Activated T-cell treated with anti-CD3 and anti-CD28 coated beads, Interleukin-2, amount 50 U/mL, for 4 hours (primary cell): ENCODE results near the gene CDC27. TPM values are rescaled to one million over a fixed set of nuclear protein-coding genes. Genes with fewer than 3 reads are reported as not detected.
"Not testable (repeated sequence)": the region's sequence is repeated elsewhere in the genome, so short reads cannot be mapped to it uniquely, and the experiment has no call there.

Experiments used
- ATAC-seq, 2 donors: fragments of 200-7000 bp; cut with Tn5 transposase; one replicate each; pipeline ENCODE4 v1.10.0; 2021
- DNase-seq: peaks from one replicate; pipeline ENCODE4 v3.0.0-alpha.2; 2020
- H3K27me3 Mint-ChIP-seq: one replicate; pipeline ENCODE4 v1.8.0; 2021; ENCODE audit warnings: low read depth, mixed read lengths
- H3K36me3 Mint-ChIP-seq: one replicate; pipeline ENCODE4 v1.8.0; 2022; ENCODE audit warnings: mixed read lengths; ENCODE audit not compliant: insufficient read depth
- H3K4me1 Mint-ChIP-seq: one replicate; pipeline ENCODE4 v1.8.0; 2021; ENCODE audit warnings: low read depth, mixed read lengths
- H3K4me3 Mint-ChIP-seq: one replicate; pipeline ENCODE4 v1.8.0; 2021; ENCODE audit warnings: mild to moderate bottlenecking, moderate library complexity, mixed read lengths
- H3K9me3 Mint-ChIP-seq: one replicate; pipeline ENCODE4 v1.8.0; 2021; ENCODE audit warnings: mixed read lengths
- total RNA-seq, 3 donors: library from RNA; stranded (reverse); gene quantifications; one replicate each; pipeline ENCODE4 v1.2.1, GENCODE V29; 2021

The CDC27 gene
- total RNA-seq, 3 donors from 2014 or later = 61.1 to 74.9 (median 66.0) TPM

DNA sequence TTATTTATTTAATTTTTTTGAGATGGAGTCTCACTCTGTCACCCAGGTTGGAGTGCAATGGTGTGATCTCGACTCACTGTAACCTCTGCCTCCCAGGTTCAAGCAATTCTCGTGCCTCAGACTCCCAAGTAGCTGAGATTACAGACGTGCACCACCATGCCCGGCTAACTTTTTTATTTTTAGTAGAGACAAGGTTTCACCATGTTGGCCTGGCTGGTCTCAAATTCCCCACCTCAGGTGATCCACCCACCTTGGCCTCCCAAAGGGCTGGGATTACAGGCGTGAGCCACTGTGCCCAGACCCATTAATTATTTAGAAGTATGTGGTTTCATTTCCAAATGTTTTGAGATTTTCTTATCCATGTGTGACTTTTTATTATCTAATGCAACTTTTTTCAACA lies 22.2 kb downstream of the CDC27 start:
- not testable (repeated sequence) for DNase-seq, H3K9me3 Mint-ChIP-seq, H3K4me3 Mint-ChIP-seq, ATAC-seq, H3K27me3 Mint-ChIP-seq
- Mint-ChIP-seq H3K4me1 (peaks cover 20% of the 10 kb centered on the region), H3K36me3 (peaks cover 30% of the 10 kb centered on the region)

DNA sequence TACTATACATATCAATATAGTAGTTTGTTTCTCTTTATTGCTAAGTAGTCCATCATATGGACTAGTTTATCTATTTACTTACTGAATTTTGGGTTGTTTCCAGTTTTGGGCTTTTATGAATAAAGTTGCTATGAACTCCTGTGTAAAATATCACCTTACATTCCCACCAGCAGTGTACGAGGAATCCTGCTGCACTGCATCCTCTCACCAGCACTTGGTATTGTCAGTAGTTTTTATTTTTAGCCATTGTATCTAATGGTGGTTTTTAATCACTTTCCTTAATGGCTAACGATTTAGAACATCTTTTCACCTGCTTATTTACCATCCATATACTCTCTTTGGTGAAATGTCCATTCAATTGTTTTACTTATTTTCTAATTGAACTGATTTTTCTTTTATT lies 24.0 kb downstream of the CDC27 start:
- H3K4me1 Mint-ChIP-seq = peaks cover 17% of the 10 kb centered on the region

DNA sequence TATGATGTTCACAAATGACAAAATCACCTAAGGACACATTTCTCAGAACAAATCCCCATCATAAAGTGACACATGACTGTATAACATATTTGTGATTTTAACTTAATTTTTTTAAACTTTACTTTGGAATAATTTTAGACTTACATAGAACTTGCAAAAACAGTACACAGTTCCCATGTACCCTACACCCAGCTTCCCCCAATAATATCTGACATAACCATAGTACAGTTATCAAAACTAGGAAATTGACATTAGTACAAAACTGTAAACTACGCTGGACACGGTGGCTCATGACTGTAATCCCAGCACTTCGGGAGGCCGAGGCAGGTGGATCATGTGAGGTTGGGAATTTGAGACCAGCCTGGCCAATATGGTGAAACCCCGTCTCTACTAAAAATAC lies 24.8 kb downstream of the CDC27 start:
- no peak overlapping the region for H3K4me3 Mint-ChIP-seq
- H3K9me3 Mint-ChIP-seq = no peaks in the 10 kb centered on the region
- DNase-seq (no peak), ATAC-seq (no peak)
- no peaks in the 10 kb centered on the region for H3K27me3 Mint-ChIP-seq
- peaks cover 19% of the 10 kb centered on the region for H3K36me3 Mint-ChIP-seq
- peaks cover 17% of the 10 kb centered on the region for H3K4me1 Mint-ChIP-seq

More for the DNA sequence above, 24.0 kb downstream of the CDC27 start:
- no peaks in the 10 kb centered on the region for H3K9me3 Mint-ChIP-seq
- ATAC-seq = no peak
- DNase-seq = no peak
- no peaks in the 10 kb centered on the region for H3K27me3 Mint-ChIP-seq
- peaks cover 26% of the 10 kb centered on the region for H3K36me3 Mint-ChIP-seq
- H3K4me3 Mint-ChIP-seq = no peak overlapping the region

DNA sequence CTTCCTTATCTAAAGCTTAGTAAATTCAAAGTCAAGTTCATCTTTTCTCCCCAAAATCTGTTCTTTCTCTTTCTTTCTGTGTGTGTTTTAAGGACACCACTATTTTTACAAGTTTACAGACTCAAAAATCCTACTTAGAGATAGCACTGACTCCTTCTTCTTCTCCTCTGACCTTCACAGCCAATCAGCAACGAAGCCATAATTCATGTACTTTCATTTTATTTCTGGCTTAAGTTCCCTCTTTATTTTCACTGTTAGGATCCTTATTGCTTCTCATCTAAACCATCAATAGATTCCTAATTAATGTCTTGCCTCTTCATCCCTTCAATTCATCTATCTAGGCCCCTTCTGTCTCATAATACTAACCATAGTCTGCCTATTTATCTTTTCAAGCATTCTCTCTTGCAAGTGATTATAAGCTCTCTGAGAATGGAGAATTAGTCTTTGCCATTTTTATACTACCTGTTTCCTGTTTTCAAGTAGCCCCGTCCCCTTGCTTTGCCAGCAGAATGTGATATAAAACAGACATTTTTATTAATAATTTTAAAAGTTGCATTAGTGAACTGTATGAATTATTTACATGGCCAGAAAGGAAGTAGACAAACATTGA lies 27.0 kb downstream of the CDC27 start:
- Mint-ChIP-seq H3K27me3 (no peaks in the 10 kb centered on the region), H3K4me1 (peaks cover 17% of the 10 kb centered on the region), H3K36me3 (peaks cover 10% of the 10 kb centered on the region), H3K4me3 (peak overlapping the region; percentile 5), H3K9me3 (no peaks in the 10 kb centered on the region)
- no peak for DNase-seq
- no peak for ATAC-seq

DNA sequence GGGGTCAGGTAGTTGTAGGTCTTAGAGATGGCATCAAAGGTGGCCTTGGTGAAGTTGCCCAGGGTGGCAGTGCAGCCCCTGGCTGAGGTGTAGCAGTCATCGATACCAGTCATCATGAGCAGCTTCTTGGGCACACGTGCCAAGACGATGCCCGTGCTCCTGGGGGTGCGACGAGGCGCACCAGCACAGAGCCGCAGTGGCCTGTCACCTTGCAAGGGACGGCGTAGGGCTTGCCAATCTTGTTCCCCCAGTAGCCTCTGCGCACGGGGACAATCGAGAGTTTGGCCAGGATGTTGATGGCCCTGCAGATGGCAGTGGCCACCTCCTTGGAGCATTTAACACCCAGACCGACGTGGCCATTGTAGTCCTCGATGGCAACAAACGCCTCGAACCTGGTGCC lies 29.8 kb downstream of the CDC27 start:
- ATAC-seq (no peak), DNase-seq (no peak)
- no peaks in the 10 kb centered on the region for H3K27me3 Mint-ChIP-seq
- peaks cover 19% of the 10 kb centered on the region for H3K36me3 Mint-ChIP-seq
- H3K9me3 Mint-ChIP-seq = no peaks in the 10 kb centered on the region
- H3K4me1 Mint-ChIP-seq = peaks cover 14% of the 10 kb centered on the region
- no peak overlapping the region for H3K4me3 Mint-ChIP-seq

DNA sequence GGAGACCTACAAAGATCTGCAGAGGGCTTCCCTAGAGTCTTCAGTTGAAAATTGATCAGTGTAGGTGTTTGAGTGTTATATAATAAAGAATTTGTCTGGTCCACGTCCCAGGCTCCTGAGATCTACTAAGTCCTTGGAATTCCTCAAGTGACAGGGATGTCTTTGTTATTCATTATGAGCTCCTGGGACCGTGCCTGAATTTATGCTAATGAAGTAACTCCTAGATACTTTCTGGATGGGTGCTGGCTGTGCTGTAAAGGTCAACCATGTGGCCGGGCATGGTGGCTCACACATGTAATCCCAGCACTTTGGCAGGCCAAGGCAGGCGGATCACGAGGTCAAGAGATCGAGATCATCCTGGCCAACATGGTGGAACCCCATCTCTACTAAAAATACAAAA lies 43.7 kb downstream of the CDC27 start:
- ATAC-seq (no peak), DNase-seq (no peak)
- Mint-ChIP-seq H3K4me3 (no peak overlapping the region), H3K4me1 (no peaks in the 10 kb centered on the region), H3K36me3 (peaks cover 30% of the 10 kb centered on the region), H3K27me3 (no peaks in the 10 kb centered on the region), H3K9me3 (no peaks in the 10 kb centered on the region)

DNA sequence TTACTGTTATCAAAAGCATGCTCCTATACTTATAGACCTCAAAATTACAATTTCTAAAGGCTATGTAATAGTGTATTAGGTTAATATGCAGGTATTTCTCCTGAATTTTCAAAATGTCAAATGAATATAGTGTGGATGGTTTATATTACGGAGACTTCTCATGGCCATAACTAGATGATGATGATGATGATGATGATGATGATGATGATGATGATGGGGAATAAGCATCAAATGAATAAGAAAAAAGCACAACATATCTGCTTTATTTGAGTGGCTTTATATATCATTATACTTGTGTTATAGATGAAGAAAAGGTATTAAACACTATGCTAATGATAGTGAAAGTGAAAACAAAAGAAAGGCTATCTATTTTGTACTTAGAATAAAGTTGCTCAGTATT lies 53.9 kb downstream of the CDC27 start:
- H3K4me3 Mint-ChIP-seq = no peak overlapping the region
- no peaks in the 10 kb centered on the region for H3K9me3 Mint-ChIP-seq
- no peaks in the 10 kb centered on the region for H3K4me1 Mint-ChIP-seq
- ATAC-seq = no peak
- peaks cover 33% of the 10 kb centered on the region for H3K36me3 Mint-ChIP-seq
- H3K27me3 Mint-ChIP-seq = no peaks in the 10 kb centered on the region
- DNase-seq = no peak

DNA sequence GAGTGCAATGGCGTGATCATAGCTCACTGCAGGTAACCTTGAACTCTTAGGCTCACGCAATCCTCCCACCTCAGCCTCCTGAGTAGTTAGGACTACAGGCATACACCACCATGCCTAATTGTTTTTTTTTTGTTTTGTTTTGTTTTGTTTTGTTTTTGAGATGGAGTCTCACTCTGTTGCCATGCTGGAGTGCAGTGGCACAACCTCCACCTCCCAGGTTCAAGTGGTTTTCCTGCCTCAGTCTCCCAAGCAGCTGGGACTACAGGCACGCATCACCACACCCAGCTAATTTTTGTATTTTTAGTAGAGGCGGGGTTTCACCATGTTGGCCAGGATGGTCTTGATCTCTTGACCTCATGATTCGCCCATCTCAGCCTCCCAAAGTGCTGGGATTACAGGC lies 54.7 kb downstream of the CDC27 start:
- H3K4me3 Mint-ChIP-seq, DNase-seq, H3K4me1 Mint-ChIP-seq, ATAC-seq, H3K27me3 Mint-ChIP-seq, H3K9me3 Mint-ChIP-seq: not testable (repeated sequence)
- peaks cover 30% of the 10 kb centered on the region for H3K36me3 Mint-ChIP-seq

DNA sequence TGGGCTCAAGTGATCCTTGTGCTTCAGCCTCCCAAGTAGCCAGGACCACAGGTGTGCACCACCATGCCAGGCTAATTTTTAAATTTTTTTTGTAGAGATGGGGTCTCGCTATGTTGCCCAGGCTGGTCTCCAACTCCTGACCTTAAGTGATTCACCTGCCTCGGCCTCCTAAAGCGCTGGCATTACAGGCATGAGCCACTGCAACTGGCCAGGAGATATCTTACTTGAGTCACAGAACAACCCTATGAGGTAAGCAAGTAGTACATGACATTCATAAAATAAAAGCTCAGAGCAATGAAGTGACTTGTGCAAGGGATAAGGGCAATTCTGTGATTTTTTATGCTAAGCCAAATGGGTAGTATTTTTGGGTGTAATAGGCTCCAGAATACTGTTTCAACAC lies 57.3 kb downstream of the CDC27 start:
- peaks cover 13% of the 10 kb centered on the region for H3K36me3 Mint-ChIP-seq
- no peak for ATAC-seq
- H3K9me3 Mint-ChIP-seq = no peaks in the 10 kb centered on the region
- H3K4me1 Mint-ChIP-seq = no peaks in the 10 kb centered on the region
- no peak overlapping the region for H3K4me3 Mint-ChIP-seq
- DNase-seq = no peak
- no peaks in the 10 kb centered on the region for H3K27me3 Mint-ChIP-seq

DNA sequence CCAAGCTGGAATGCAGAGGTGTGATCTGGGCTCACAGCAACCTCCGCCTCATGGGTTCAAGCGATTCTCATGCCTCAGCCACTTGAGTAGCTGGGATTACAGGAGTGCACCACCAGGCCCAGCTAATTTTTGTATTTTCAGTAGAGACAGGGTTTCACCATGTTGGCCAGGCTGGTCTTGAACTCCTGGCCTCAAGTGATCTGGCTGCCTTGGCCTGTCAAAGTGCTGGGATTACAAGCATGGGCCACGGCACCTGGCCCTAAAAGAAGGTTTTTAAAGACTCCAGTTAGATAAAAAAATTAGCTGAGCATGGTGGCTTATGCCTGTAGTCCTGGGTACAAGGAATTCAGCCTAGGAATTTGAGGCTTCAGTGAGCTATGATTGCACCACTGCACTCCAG lies 62.3 kb downstream of the CDC27 start:
- not testable (repeated sequence) for H3K27me3 Mint-ChIP-seq, H3K9me3 Mint-ChIP-seq
- peaks cover 11% of the 10 kb centered on the region for H3K36me3 Mint-ChIP-seq

DNA sequence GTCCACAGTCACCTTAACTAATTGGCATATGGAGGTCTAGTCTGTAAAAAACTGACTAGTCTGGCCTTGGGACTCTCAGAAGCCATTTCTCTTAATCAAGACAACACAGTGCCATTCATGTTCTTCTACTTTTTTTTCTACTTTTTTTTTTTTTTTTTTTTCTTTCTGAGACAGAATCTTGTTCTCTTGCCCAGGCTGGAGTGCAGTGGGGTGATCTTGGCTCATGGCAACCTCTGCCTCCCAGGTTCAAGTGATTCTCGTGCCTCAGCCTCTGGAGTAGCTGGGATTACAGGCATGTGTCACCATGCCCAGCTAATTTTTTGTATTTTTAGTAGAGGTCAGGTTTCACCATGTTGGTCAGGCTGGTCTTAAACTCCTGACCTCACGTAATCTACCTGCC lies 65.8 kb downstream of the CDC27 start:
- not testable (repeated sequence) for DNase-seq, H3K4me1 Mint-ChIP-seq, H3K9me3 Mint-ChIP-seq, H3K27me3 Mint-ChIP-seq, H3K4me3 Mint-ChIP-seq, ATAC-seq
- H3K36me3 Mint-ChIP-seq = peaks cover 14% of the 10 kb centered on the region

More for the DNA sequence above, 62.3 kb downstream of the CDC27 start:
- not testable (repeated sequence) for DNase-seq, H3K4me3 Mint-ChIP-seq, H3K4me1 Mint-ChIP-seq, ATAC-seq

DNA sequence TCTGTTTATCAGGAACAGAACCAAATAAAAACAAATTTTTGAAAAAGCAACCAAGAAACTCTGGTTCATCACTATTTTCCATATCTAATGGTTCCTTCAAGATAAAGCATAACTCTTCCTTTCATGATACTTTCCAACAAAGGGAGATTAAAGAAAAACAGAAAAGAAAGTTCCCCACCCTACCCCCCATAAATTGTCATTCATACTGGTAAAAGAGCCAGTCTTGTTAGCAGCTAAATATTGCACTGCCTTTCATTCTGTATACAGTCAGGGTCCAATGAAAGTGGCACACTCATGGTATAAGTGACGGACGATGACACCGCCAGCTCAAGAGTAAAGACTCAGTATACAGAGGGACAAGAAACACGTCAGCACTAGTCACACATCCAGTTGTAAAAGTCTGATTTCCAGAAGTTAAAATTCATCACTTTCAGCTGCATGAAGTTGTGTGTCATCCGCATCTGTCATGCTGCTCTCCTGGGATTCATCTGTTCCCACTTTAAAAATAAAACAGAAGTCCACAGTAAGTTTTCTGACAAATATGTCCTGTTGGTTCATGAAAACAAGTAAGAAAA lies 68.5 kb downstream of the CDC27 start:
- ATAC-seq (no peak), DNase-seq (no peak)
- no peak overlapping the region for H3K4me3 Mint-ChIP-seq
- no peaks in the 10 kb centered on the region for H3K9me3 Mint-ChIP-seq
- H3K27me3 Mint-ChIP-seq = no peaks in the 10 kb centered on the region
- peaks cover 2% of the 10 kb centered on the region for H3K4me1 Mint-ChIP-seq
- peaks cover 9% of the 10 kb centered on the region for H3K36me3 Mint-ChIP-seq

DNA sequence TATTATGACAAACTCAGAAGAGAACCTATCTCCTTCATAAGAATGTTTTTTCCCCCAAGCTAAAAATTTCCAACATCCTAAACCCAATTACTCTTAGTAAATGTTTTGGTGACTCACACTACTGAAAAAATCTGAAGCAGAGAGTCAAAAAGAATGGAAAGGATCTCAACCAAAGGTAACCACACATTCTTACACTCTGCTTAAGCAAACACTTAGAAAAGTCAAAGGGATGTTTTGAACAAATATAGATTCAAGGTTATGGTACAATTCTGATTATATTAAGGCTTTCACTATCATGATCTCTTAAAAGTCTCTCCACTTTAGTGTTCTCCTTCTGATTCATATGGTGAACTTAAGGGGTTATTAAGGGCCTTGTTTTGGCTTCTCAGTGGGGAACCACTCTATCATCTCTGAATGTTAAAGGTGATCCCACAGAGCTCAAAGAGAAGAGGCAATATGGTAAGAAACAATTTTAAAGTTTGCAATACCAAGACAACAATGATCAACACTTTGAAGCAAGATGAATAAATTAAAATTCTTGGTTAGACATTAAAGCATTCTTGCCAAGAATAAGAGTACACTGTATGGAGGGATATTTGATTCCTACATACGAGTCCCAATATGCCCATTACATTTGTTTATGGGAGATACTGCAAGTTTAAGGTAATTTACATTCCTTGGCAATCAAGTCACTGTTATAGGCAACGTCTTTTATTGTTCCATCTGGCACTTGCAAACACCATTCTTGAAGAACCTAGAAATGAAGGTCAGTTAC lies 69.2 kb downstream of the CDC27 start:
- Mint-ChIP-seq H3K9me3 (no peaks in the 10 kb centered on the region), H3K27me3 (no peaks in the 10 kb centered on the region), H3K4me3 (no peak overlapping the region), H3K36me3 (peaks cover 9% of the 10 kb centered on the region), H3K4me1 (peaks cover 2% of the 10 kb centered on the region)
- DNase-seq = no peak
- peak; percentile 74 to 75 for ATAC-seq

DNA sequence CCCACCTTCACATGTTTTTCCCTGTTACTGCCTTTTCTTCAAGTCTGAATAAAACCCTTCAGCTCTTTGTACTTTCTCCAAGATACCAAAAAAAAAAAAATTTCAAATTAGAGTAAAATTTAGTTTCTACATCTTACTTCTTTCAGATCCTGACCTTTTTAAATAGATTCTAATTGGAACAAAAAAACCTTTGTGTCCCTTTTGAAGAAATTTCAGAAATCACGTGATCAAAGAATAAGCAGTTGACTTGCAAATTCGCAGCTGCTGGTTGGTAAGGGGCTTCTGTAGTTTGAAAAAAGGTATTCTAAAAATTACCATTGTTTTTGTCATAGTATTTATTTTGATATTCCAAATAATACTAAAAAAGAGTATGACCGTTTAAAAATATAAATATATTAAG lies 71.7 kb downstream of the CDC27 start:
- no peak overlapping the region for H3K4me3 Mint-ChIP-seq
- peaks cover 2% of the 10 kb centered on the region for H3K4me1 Mint-ChIP-seq
- H3K9me3 Mint-ChIP-seq = no peaks in the 10 kb centered on the region
- peaks cover 9% of the 10 kb centered on the region for H3K36me3 Mint-ChIP-seq
- DNase-seq (no peak), ATAC-seq (no peak)
- no peaks in the 10 kb centered on the region for H3K27me3 Mint-ChIP-seq

DNA sequence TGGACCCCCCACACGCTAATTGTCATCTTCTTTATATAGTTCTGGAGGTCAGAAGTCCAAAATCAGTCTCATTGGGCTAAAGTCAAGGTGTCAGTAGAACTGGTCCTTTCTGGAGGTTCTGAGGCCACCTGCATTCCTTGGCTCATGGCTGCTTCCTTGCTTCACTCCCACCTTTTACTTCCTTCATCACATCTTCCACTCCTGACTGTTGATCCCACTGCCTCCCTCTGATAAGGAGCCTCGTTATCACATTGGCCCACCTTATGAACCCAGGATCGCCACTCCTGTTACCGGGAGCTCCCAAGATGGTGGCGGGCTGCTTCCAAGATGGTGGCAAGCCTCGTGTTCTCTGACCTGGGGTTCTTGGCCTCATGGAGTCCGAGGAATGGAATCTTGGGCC lies 83.0 kb downstream of the CDC27 start:
- no peak for DNase-seq
- Mint-ChIP-seq H3K36me3 (no peaks in the 10 kb centered on the region), H3K9me3 (no peaks in the 10 kb centered on the region), H3K4me1 (no peaks in the 10 kb centered on the region), H3K27me3 (peaks cover 2% of the 10 kb centered on the region), H3K4me3 (no peak overlapping the region)
- ATAC-seq = no peak
